SK-N-SH (cell line): ENCODE results near the gene CRACR2B. TPM values are rescaled to one million over a fixed set of nuclear protein-coding genes. Genes with fewer than 3 reads are reported as not detected.
A peak's percentile ranks its signal among the peaks of the same experiment; 100 is the strongest.

ENCODE experiments used
- CTCF ChIA-PET: fragments of 300-600, 350-600 bp; formaldehyde crosslinking; extraction: SDS; loops from one replicate; lab custom pipeline; 2021; lab: Yijun Ruan, JAX
- POLR2A ChIA-PET: fragments of 350-600 bp; sonication (Branson Sonifier 250); formaldehyde crosslinking; extraction: SDS; loops from one replicate; lab custom pipeline; 2020; ENCODE audit warnings: antibody characterized with exemption, inconsistent platforms; lab: Yijun Ruan, JAX
- DNase-seq: peaks from one replicate; pipeline ENCODE4 v3.0.0; 2012
- H2AFZ ChIP-seq: fragments of 200-600 bp; sonication (generic); 2 replicates; pipeline ENCODE4 v1.8.1; 2016; ENCODE audit warnings: antibody characterized with exemption, mild to moderate bottlenecking, low read depth
- H3F3A ChIP-seq: fragments of 200-600 bp; sonication (generic); replicated peaks from 2 replicates; pipeline ENCODE3; 2016; ENCODE audit warnings: antibody characterized with exemption, mild to moderate bottlenecking; ENCODE audit not compliant: insufficient read depth
- H3K27ac ChIP-seq, 2 experiments: fragments of 200-500 bp in 1 of 2; fragments of 200-600 bp in 1 of 2; sonication (Bioruptor generic) in 1 of 2; sonication (generic), shearing (Covaris generic) in 1 of 2; 2 replicates each; pipeline versions ENCODE4 v1.5.1 to v1.6.1; 2014 to 2016; ENCODE audit warnings: low read depth in 2 of 2, inconsistent platforms in 1 of 2, low read length in 1 of 2, mild to moderate bottlenecking in 1 of 2, mixed read lengths in 1 of 2
- H3K27me3 ChIP-seq: fragments of 200-600 bp; sonication (generic), shearing (Covaris generic); 2 replicates; pipeline ENCODE4 v1.6.1; 2016; ENCODE audit warnings: mixed run types; ENCODE audit not compliant: insufficient read depth
- H3K36me3 ChIP-seq, 2 experiments: fragments of 200-500 bp in 1 of 2; fragments of 200-600 bp in 1 of 2; sonication (Bioruptor generic) in 1 of 2; sonication (generic) in 1 of 2; replicated peaks in 1 of 2; 2 replicates each; pipeline versions ENCODE3 to v1.5.1; 2014 to 2016; ENCODE audit warnings: low read length in 1 of 2, mild to moderate bottlenecking in 1 of 2; ENCODE audit not compliant: insufficient read depth in 2 of 2, control insufficient read depth in 1 of 2
- H3K4me1 ChIP-seq, 2 experiments: fragments of 200-500 bp in 1 of 2; fragments of 200-600 bp in 1 of 2; sonication (Bioruptor generic) in 1 of 2; sonication (generic), shearing (Covaris generic) in 1 of 2; 2 replicates each; pipeline versions ENCODE4 v1.5.1 to v1.6.1; 2014 to 2016; ENCODE audit warnings: low read depth in 1 of 2, low read length in 1 of 2, mixed run types in 1 of 2; ENCODE audit not compliant: insufficient read depth in 2 of 2, control insufficient read depth in 1 of 2
- H3K4me2 ChIP-seq: fragments of 200-600 bp; sonication (generic), shearing (Covaris generic); 2 replicates; pipeline ENCODE4 v1.6.1; 2017; ENCODE audit warnings: mixed run types
- H3K4me3 ChIP-seq, 2 experiments: fragments of 200-500 bp in 1 of 2; fragments of 200-600 bp in 1 of 2; sonication (Bioruptor generic) in 1 of 2; sonication (generic), shearing (Covaris generic) in 1 of 2; 2 replicates each; pipeline versions ENCODE4 v1.5.1 to v1.8.1; 2014 to 2016; ENCODE audit warnings: low read depth in 2 of 2, inconsistent platforms in 1 of 2, low read length in 1 of 2, mild to moderate bottlenecking in 1 of 2, mixed read lengths in 1 of 2, moderate library complexity in 1 of 2
- H3K79me2 ChIP-seq: fragments of 200-600 bp; sonication (generic); 2 replicates; pipeline ENCODE4 v1.8.1; 2017; ENCODE audit warnings: mild to moderate bottlenecking; ENCODE audit not compliant: insufficient read depth
- H3K9ac ChIP-seq: fragments of 200-600 bp; sonication (generic); 2 replicates; pipeline ENCODE4 v1.6.1; 2017; ENCODE audit warnings: mixed run types
- H3K9me2 ChIP-seq: fragments of 200-600 bp; sonication (generic); 2 replicates; pipeline ENCODE4 v1.6.1; 2017; ENCODE audit warnings: mixed run types
- H3K9me3 ChIP-seq: fragments of 200-600 bp; sonication (generic); 2 replicates; pipeline ENCODE4 v1.6.1; 2017; ENCODE audit warnings: mixed run types, mild to moderate bottlenecking, moderate library complexity
- H4K20me1 ChIP-seq: fragments of 200-600 bp; sonication (generic); 2 replicates; pipeline ENCODE4 v1.6.1; 2017; ENCODE audit warnings: mild to moderate bottlenecking, mixed run types; ENCODE audit not compliant: insufficient read depth
- CTCF ChIP-seq: fragments of 200-600 bp; sonication (generic); IDR thresholded peaks from 2 replicates; pipeline ENCODE4 v1.6.1; 2017; ENCODE audit warnings: antibody characterized with exemption, mild to moderate bottlenecking, moderate library complexity
- EP300 ChIP-seq, 2 experiments: IDR thresholded peaks; 2 replicates each; pipeline versions ENCODE4 v1.4.0 to v1.6.1; 2012; ENCODE audit warnings: borderline replicate concordance in 1 of 2, low read depth in 1 of 2, low read length in 1 of 2
- FOXJ3 ChIP-seq: sonication (generic); formaldehyde crosslinking; IDR thresholded peaks from 2 replicates; pipeline ENCODE4 v1.5.1; 2020; ENCODE audit warnings: mild to moderate bottlenecking, missing genetic modification reagents
- FOXM1 ChIP-seq: IDR thresholded peaks from 2 replicates; pipeline ENCODE4 v1.4.0; 2012; ENCODE audit warnings: low read depth, mild to moderate bottlenecking
- GABPA ChIP-seq: IDR thresholded peaks from 2 replicates; pipeline ENCODE4 v1.4.0; 2012; ENCODE audit warnings: low read depth, mild to moderate bottlenecking
- GATA2 ChIP-seq: sonication (generic); formaldehyde crosslinking; IDR thresholded peaks from 2 replicates; pipeline ENCODE4 v1.5.0; 2020; ENCODE audit warnings: mild to moderate bottlenecking, missing genetic modification reagents
- IRF3 ChIP-seq: fragments of 150-350 bp; IDR thresholded peaks from 2 replicates; pipeline ENCODE4 v1.6.1; 2016; ENCODE audit warnings: mild to moderate bottlenecking, low read depth, low read length
- JUND ChIP-seq: IDR thresholded peaks from 2 replicates; pipeline ENCODE4 v1.4.0; 2012
- MEF2A ChIP-seq: IDR thresholded peaks from 2 replicates; pipeline ENCODE4 v1.4.0; 2012; ENCODE audit warnings: low read depth, borderline replicate concordance
- NFIC ChIP-seq: IDR thresholded peaks from 2 replicates; pipeline ENCODE4 v1.4.0; 2012; ENCODE audit warnings: borderline replicate concordance
- POLR2AphosphoS5 ChIP-seq: IDR thresholded peaks from 2 replicates; pipeline ENCODE4 v1.6.1; 2012; ENCODE audit warnings: low read depth, low read length
- RAD21 ChIP-seq: IDR thresholded peaks from 2 replicates; pipeline ENCODE4 v1.6.1; 2012; ENCODE audit warnings: mild to moderate bottlenecking, low read length
- REST ChIP-seq: IDR thresholded peaks from 2 replicates; pipeline ENCODE4 v1.6.1; 2012; ENCODE audit warnings: mild to moderate bottlenecking, low read depth, low read length, moderate library complexity
- RFX5 ChIP-seq: IDR thresholded peaks from 2 replicates; pipeline ENCODE4 v1.6.1; 2012; ENCODE audit warnings: mild to moderate bottlenecking, improper control_type of control experiment, low read length
- RXRA ChIP-seq: IDR thresholded peaks from 2 replicates; pipeline ENCODE4 v1.4.0; 2012; ENCODE audit warnings: low read depth, mild to moderate bottlenecking, borderline replicate concordance
- SIN3A ChIP-seq: IDR thresholded peaks from 2 replicates; pipeline ENCODE4 v1.6.1; 2012; ENCODE audit warnings: low read depth, mild to moderate bottlenecking, low read length, moderate library complexity, borderline replicate concordance
- SMC3 ChIP-seq: IDR thresholded peaks from 2 replicates; pipeline ENCODE4 v1.6.1; 2012; ENCODE audit warnings: low read depth, low read length, improper control_type of control experiment
- TEAD4 ChIP-seq: IDR thresholded peaks from 2 replicates; pipeline ENCODE4 v1.4.0; 2012; ENCODE audit warnings: mild to moderate bottlenecking, borderline replicate concordance; ENCODE audit not compliant: insufficient read depth
- USF1 ChIP-seq: IDR thresholded peaks from 2 replicates; pipeline ENCODE4 v1.4.0; 2012; ENCODE audit warnings: low read depth, borderline replicate concordance
- USF2 ChIP-seq: fragments of 150-350 bp; IDR thresholded peaks from 2 replicates; pipeline ENCODE4 v1.6.1; 2017; ENCODE audit warnings: antibody characterized with exemption, low read length, low read depth, borderline replicate concordance
- YY1 ChIP-seq: IDR thresholded peaks from 2 replicates; pipeline ENCODE4 v1.4.0; 2012; ENCODE audit warnings: low read depth, mild to moderate bottlenecking
- ZBTB33 ChIP-seq: IDR thresholded peaks from 2 replicates; pipeline ENCODE4 v1.4.0; 2012; ENCODE audit warnings: low read depth, borderline replicate concordance
- WGBS: methylation state at CpG from one replicate; pipeline ENCODE4 v1.1.6; 2017; ENCODE audit warnings: low lambda C conversion rate; 5-methylcytosine and 5-hydroxymethylcytosine counted together
- polyA plus RNA-seq, 3 experiments: library from polyadenylated mRNA; depleted of rRNA; stranded (reverse); fragments of >200 nt; gene quantifications; 2 replicates each; pipeline ENCODE4 v1.2.3, GENCODE V29; 2012

The CRACR2B gene
- polyA plus RNA-seq, 1 of the 3 experiments (the other 2 are of a cell fraction), result 1.1 TPM

GRCh38 chr11:842370-843002 is 14.8 kb downstream of the CRACR2B start, which contains the start of the genes POLR2L and TSPAN4:
TSS of gene POLR2L (minus strand) at chr11:842529. CDS start at chr11:842508, 21 bp downstream.
TSS of gene TSPAN4 (plus strand) at chr11:842852. CDS start at chr11:850305, 7,453 bp downstream.
- H3K4me1 ChIP-seq, result peaks cover 24 to 35% of the 10 kb centered on the region in 2 experiments; a peak in 3 of 4 replicates
- ChIA-PET CTCF (interaction anchor here (1.1 to 7.5 kb wide), 3 partner anchors 31 to 208 kb away, joined by 3 to 70 read pairs (median 4); no protein-coding TSS in a partner anchor), POLR2A (interaction anchor here (0.8 to 2.6 kb wide), 8 partner anchors 9 to 212 kb away, joined by 3 to 13 read pairs (median 5); partner anchors contain the start of genes CD151, PNPLA2 and RPLP2)
- H3K9ac ChIP-seq, result peak within 1 kb of the TSS; percentile 97
- H3K9me2 ChIP-seq, result no peaks in the 10 kb centered on the region
- H4K20me1 ChIP-seq, result peaks cover 47% of the 10 kb centered on the region
- H3F3A ChIP-seq, result peaks cover 50% of the 10 kb centered on the region
- no peaks in the 10 kb centered on the region for H3K27me3 ChIP-seq
- WGBS, result no CpG with 5 or more reads among the region's 87 CpGs
- H3K9me3 ChIP-seq, result no peaks in the 10 kb centered on the region
- peak within 1 kb of the TSS; percentile 91 to 96 for H3K27ac ChIP-seq
- peak; percentile 97 for DNase-seq
- peak within 1 kb of the TSS; percentile 95 to 100 for H3K4me3 ChIP-seq
- H3K79me2 ChIP-seq, result peaks cover 76% of the 10 kb centered on the region
- peak within 1 kb of the TSS; percentile 100 for H3K4me2 ChIP-seq
- no peak within 1 kb of the TSS for H2AFZ ChIP-seq
- peaks cover 17 to 30% of the 10 kb centered on the region in 2 experiments for H3K36me3 ChIP-seq
- TF ChIP-seq JUND (no peak), ZBTB33 (0 out of 2 replicates have a peak, but pooled peaks have one; percentile 9), RFX5 (no peak), SMC3 (no peak), GABPA (no peak), MEF2A (no peak), FOXJ3 (CRISPR knock-in tag) (no peak), RAD21 (no peak), REST (peak; percentile 63; the same call in 1 of the 2 replicates), IRF3 (no peak), TEAD4 (no peak), NFIC (no peak), SIN3A (peak; percentile 99), FOXM1 (0 out of 2 replicates have a peak, but pooled peaks have one; percentile 42), YY1 (peak; percentile 79), USF1 (no peak), POLR2AphosphoS5 (peak; percentile 99), RXRA (no peak), GATA2 (CRISPR knock-in tag) (no peak), EP300 (IDR thresholded peaks at IDR 0.05; ENCODE audit: borderline replicate concordance in 1 of 2, low read depth in 1 of 2, low read length in 1 of 2) (peak in 1 of 2 experiments; percentile 52; a peak in 1 of 4 replicates), CTCF (no peak), USF2 (no peak)
